DND-41 (cell line): ENCODE data around the gene LRRC75B.

ENCODE experiments used
- ATAC-seq: fragments of 200-7000 bp; cut with Tn5 transposase; 3 replicates; pipeline ENCODE4 v1.9.1; 2021; ENCODE audit warnings: low read depth; ENCODE audit not compliant: insufficient read depth
- DNase-seq: peaks from one replicate; pipeline ENCODE4 v3.0.0-alpha.2; 2020
- H2AFZ ChIP-seq: 2 replicates; pipeline ENCODE4 v1.6.0; 2012; ENCODE audit warnings: low read depth, low read length
- H3K27ac ChIP-seq: 2 replicates; pipeline ENCODE4 v1.5.1; 2012; ENCODE audit warnings: low read length, inconsistent platforms
- H3K27me3 ChIP-seq: fragments of 200-600 bp; sonication (generic); 2 replicates; pipeline ENCODE4 v1.6.0; 2012; ENCODE audit warnings: low read length, mild to moderate bottlenecking, inconsistent platforms; ENCODE audit not compliant: insufficient read depth, poor library complexity
- H3K36me3 ChIP-seq: 2 replicates; pipeline ENCODE4 v1.5.1; 2012; ENCODE audit warnings: low read length, inconsistent platforms; ENCODE audit not compliant: insufficient read depth
- H3K4me1 ChIP-seq: 2 replicates; pipeline ENCODE4 v1.5.1; 2012; ENCODE audit warnings: mild to moderate bottlenecking, low read length; ENCODE audit not compliant: insufficient read depth
- H3K4me2 ChIP-seq: 2 replicates; pipeline ENCODE4 v1.6.0; 2012; ENCODE audit warnings: mild to moderate bottlenecking, moderate library complexity, low read length, inconsistent platforms; ENCODE audit not compliant: insufficient read depth
- H3K4me3 ChIP-seq, 2 experiments: fragments of 200-600 bp in 1 of 2; shearing (Covaris generic) in 1 of 2; 2 replicates each; pipeline ENCODE4 v1.5.1; 2012 to 2016; ENCODE audit warnings: inconsistent platforms in 2 of 2, low read length in 2 of 2, mild to moderate bottlenecking in 2 of 2, low read depth in 1 of 2, moderate library complexity in 1 of 2
- H3K79me2 ChIP-seq: 2 replicates; pipeline ENCODE4 v1.6.0; 2012; ENCODE audit warnings: low read length, inconsistent platforms; ENCODE audit not compliant: insufficient read depth
- H3K9ac ChIP-seq: 2 replicates; pipeline ENCODE4 v1.6.0; 2012; ENCODE audit warnings: low read depth, mild to moderate bottlenecking, inconsistent platforms, low read length, moderate library complexity
- H3K9me3 ChIP-seq: 2 replicates; pipeline ENCODE4 v1.5.1; 2012; ENCODE audit warnings: low read length, moderate library complexity, mild to moderate bottlenecking, inconsistent platforms; ENCODE audit not compliant: insufficient read depth, severe bottlenecking
- H4K20me1 ChIP-seq: 2 replicates; pipeline ENCODE4 v1.6.0; 2012; ENCODE audit warnings: low read length; ENCODE audit not compliant: insufficient read depth
- EZH2 ChIP-seq: IDR thresholded peaks from 3 replicates; pipeline ENCODE4 v1.6.1; 2012; ENCODE audit warnings: borderline replicate concordance, low read depth, mild to moderate bottlenecking, moderate library complexity, low read length, inconsistent platforms; ENCODE audit not compliant: severe bottlenecking
- TF ChIP-seq, protein P1 (sequence below): IDR thresholded peaks from 2 replicates; pipeline ENCODE4 v1.5.1; 2012; ENCODE audit warnings: borderline replicate concordance, low read length, moderate library complexity, mild to moderate bottlenecking; ENCODE audit not compliant: poor library complexity, severe bottlenecking; ENCODE audit errors: extremely low read depth

Gene LRRC75B

GRCh38 chr22:24541681-24542515, 51.0 kb downstream of the LRRC75B start:
- Histone ChIP-seq H3K36me3 (peaks cover 70% of the 10 kb centered on the region), H3K27ac (no peak overlapping the region), H3K9me3 (no peaks in the 10 kb centered on the region), H3K79me2 (no peaks in the 10 kb centered on the region), H3K9ac (no peak overlapping the region), H3K4me1 (no peaks in the 10 kb centered on the region), H3K4me2 (no peak overlapping the region), H3K27me3 (no peaks in the 10 kb centered on the region), H4K20me1 (peaks cover 22% of the 10 kb centered on the region), H3K4me3 (no peak overlapping the region), H2AFZ (no peak overlapping the region)
- ATAC-seq (no peak; the same call in 2 of the 3 replicates), DNase-seq (no peak)
- TF ChIP-seq EZH2: no peak
- TF ChIP-seq, protein P1, sequence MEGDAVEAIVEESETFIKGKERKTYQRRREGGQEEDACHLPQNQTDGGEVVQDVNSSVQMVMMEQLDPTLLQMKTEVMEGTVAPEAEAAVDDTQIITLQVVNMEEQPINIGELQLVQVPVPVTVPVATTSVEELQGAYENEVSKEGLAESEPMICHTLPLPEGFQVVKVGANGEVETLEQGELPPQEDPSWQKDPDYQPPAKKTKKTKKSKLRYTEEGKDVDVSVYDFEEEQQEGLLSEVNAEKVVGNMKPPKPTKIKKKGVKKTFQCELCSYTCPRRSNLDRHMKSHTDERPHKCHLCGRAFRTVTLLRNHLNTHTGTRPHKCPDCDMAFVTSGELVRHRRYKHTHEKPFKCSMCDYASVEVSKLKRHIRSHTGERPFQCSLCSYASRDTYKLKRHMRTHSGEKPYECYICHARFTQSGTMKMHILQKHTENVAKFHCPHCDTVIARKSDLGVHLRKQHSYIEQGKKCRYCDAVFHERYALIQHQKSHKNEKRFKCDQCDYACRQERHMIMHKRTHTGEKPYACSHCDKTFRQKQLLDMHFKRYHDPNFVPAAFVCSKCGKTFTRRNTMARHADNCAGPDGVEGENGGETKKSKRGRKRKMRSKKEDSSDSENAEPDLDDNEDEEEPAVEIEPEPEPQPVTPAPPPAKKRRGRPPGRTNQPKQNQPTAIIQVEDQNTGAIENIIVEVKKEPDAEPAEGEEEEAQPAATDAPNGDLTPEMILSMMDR: no peak

- Histone ChIP-seq H3K27ac (no peak overlapping the region), H3K79me2 (no peaks in the 10 kb centered on the region), H4K20me1 (peaks cover 18% of the 10 kb centered on the region), H3K9ac (no peak overlapping the region), H3K4me1 (no peaks in the 10 kb centered on the region), H3K4me3 (no peak overlapping the region), H3K9me3 (no peaks in the 10 kb centered on the region), H2AFZ (no peak overlapping the region), H3K4me2 (no peak overlapping the region), H3K36me3 (peaks cover 61% of the 10 kb centered on the region), H3K27me3 (no peaks in the 10 kb centered on the region)
- no peak for ATAC-seq
- DNase-seq: no peak
- TF ChIP-seq EZH2: no peak
- TF ChIP-seq, protein P1: no peak
These were observed 52.4 kb downstream of the LRRC75B start for GRCh38 chr22:24540470-24540869.

DNA sequence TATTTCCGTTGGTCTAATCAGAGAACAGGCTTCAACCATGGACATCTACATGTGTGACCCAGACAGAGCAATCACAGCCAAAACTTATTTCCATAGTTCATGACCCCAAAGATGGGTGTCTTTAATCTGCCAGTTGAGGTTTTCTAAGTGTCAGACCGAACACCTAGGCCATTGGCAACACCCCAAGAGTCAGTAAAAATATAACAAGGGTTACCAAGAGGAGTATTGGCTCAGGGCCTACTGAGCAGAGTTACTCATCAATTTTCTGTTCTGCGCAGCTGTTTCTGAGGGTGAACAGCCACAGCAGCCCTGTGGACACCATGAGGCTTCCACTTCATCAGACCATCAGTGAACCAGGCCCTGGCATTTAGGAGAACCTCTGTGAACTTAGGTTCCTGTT, 56.8 kb downstream of the LRRC75B start:
- H3K36me3 ChIP-seq: peaks cover 18% of the 10 kb centered on the region
- no peak overlapping the region for H3K4me2 ChIP-seq
- no peaks in the 10 kb centered on the region for H4K20me1 ChIP-seq
- no peaks in the 10 kb centered on the region for H3K27me3 ChIP-seq
- H3K9ac ChIP-seq: no peak overlapping the region
- no peaks in the 10 kb centered on the region for H3K79me2 ChIP-seq
- no peaks in the 10 kb centered on the region for H3K4me1 ChIP-seq
- no peak overlapping the region for H3K27ac ChIP-seq
- TF ChIP-seq, protein P1: no peak
- TF ChIP-seq EZH2: no peak
- no peaks in the 10 kb centered on the region for H3K9me3 ChIP-seq
- ATAC-seq (no peak), DNase-seq (no peak)
- no peak overlapping the region for H2AFZ ChIP-seq
- no peak overlapping the region for H3K4me3 ChIP-seq
